AG04450 (cell line): ENCODE data around the gene CCDC24. TPM values are rescaled to one million over a fixed set of nuclear protein-coding genes. Genes with fewer than 3 reads are reported as not detected.

Source experiments
- CTCF ChIA-PET: fragments of 300-600, 350-600 bp; formaldehyde crosslinking; extraction: SDS; loops from one replicate; lab custom pipeline; 2022; ENCODE audit warnings: antibody characterized with exemption, inconsistent platforms; lab: Charles Lee
- POLR2A ChIA-PET: fragments of 350-600 bp; formaldehyde crosslinking; extraction: SDS; loops from one replicate; lab custom pipeline; 2021; ENCODE audit warnings: antibody characterized with exemption, inconsistent platforms; lab: Yijun Ruan, JAX
- DNase-seq: peaks from one replicate; pipeline ENCODE4 v3.0.0-alpha.2; 2011; ENCODE audit warnings: low read depth, low spot score
- H3K27ac ChIP-seq: one replicate; pipeline ENCODE4 v1.5.1; 2012; ENCODE audit warnings: low read depth, low read length, control low read depth
- H3K27me3 ChIP-seq: one replicate; pipeline ENCODE4 v1.6.0; 2012; ENCODE audit warnings: low read length; ENCODE audit not compliant: control insufficient read depth, insufficient read depth
- H3K4me3 ChIP-seq: 2 replicates; pipeline ENCODE4 v1.5.1; 2011; ENCODE audit warnings: mild to moderate bottlenecking, low read depth, low read length, control low read depth
- H3K9me3 ChIP-seq: 2 replicates; pipeline ENCODE4 v1.5.1; 2012; ENCODE audit warnings: low read length; ENCODE audit not compliant: control insufficient read depth, insufficient read depth
- polyA plus RNA-seq: library from polyadenylated mRNA; depleted of rRNA; stranded (reverse); fragments of >200 nt; gene quantifications from 2 replicates; pipeline ENCODE4 v1.2.3, GENCODE V29; 2011
- TF ChIP-seq, protein P1 (sequence below): IDR thresholded peaks from 2 replicates; pipeline ENCODE4 v1.5.1; 2011; ENCODE audit warnings: low read depth, low read length, control low read depth, inconsistent platforms

Gene CCDC24
- polyA plus RNA-seq, 1 experiment: 1.1 TPM

DNA sequence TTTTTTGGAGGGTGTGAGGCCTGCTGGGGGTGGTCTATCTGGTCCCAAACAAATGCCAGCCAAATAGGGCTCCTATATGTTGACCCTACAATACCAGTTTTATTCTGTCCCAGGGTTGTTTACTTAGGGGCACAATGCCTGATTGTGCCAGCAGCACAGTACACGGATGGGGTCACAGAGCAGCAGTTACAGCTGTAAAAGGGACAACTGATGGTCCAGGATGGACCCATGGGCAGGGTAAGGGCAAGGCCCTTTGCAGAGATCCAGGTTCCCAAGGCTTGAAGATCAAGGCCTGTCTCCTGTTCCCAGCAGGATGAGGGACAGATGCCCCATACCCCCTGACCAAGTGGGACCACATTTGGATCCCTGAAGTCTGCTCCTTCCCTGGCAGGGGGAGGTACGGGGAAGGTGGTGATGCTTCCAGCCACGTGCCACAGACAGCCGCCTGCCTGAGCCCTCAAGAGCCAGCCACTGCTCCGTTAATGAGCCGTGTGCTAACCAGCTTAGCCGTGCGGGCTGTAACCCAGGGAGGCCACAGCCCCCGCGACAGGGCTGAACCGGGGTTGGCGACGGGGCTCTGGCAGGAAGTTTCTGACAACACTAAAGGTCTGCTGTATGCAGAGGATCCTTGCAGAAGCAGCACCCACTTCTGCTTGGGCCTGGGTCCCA is 21.7 kb downstream of the CCDC24 start:
- TF ChIP-seq, protein P1, sequence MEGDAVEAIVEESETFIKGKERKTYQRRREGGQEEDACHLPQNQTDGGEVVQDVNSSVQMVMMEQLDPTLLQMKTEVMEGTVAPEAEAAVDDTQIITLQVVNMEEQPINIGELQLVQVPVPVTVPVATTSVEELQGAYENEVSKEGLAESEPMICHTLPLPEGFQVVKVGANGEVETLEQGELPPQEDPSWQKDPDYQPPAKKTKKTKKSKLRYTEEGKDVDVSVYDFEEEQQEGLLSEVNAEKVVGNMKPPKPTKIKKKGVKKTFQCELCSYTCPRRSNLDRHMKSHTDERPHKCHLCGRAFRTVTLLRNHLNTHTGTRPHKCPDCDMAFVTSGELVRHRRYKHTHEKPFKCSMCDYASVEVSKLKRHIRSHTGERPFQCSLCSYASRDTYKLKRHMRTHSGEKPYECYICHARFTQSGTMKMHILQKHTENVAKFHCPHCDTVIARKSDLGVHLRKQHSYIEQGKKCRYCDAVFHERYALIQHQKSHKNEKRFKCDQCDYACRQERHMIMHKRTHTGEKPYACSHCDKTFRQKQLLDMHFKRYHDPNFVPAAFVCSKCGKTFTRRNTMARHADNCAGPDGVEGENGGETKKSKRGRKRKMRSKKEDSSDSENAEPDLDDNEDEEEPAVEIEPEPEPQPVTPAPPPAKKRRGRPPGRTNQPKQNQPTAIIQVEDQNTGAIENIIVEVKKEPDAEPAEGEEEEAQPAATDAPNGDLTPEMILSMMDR: no peak
- POLR2A ChIA-PET: no interaction called here
- no peak overlapping the region for H3K4me3 ChIP-seq
- DNase-seq: no peak
- no peak overlapping the region for H3K27ac ChIP-seq
- H3K9me3 ChIP-seq: no peaks in the 10 kb centered on the region
- CTCF ChIA-PET: interaction anchor here (1.2 to 1.5 kb wide), 2 partner anchors 8 to 23 kb away, joined by 4 to 9 read pairs; no protein-coding TSS in a partner anchor
- H3K27me3 ChIP-seq: no peaks in the 10 kb centered on the region

DNA sequence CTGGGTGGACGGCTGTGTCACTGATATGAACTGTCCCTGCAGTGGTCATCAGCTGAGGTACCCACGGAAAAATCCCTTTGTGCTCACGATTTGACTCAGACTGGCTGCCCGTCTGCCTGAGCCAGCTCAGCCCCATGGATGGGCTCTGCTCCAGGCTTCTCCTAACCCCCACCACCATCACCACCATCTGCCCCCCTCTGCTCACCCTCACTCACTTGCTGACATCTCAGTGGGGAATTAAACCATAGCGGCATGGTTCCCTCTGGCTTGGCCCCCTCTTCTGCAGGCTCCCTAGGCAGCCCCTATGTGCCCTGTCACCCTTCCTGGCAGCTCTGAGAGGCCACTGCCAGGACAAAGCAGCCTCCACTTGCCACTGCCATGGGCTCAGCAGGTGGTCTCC is 22.6 kb downstream of the CCDC24 start:
- Histone ChIP-seq H3K4me3 (no peak overlapping the region), H3K27ac (no peak overlapping the region), H3K27me3 (no peaks in the 10 kb centered on the region), H3K9me3 (no peaks in the 10 kb centered on the region)
- CTCF ChIA-PET: interaction anchor here (1.2 to 2.0 kb wide), 4 partner anchors 9 to 34 kb away, joined by 3 to 9 read pairs (median 5); no protein-coding TSS in a partner anchor
- DNase-seq: no peak
- TF ChIP-seq, protein P1: no peak
- POLR2A ChIA-PET: no interaction called here

DNA sequence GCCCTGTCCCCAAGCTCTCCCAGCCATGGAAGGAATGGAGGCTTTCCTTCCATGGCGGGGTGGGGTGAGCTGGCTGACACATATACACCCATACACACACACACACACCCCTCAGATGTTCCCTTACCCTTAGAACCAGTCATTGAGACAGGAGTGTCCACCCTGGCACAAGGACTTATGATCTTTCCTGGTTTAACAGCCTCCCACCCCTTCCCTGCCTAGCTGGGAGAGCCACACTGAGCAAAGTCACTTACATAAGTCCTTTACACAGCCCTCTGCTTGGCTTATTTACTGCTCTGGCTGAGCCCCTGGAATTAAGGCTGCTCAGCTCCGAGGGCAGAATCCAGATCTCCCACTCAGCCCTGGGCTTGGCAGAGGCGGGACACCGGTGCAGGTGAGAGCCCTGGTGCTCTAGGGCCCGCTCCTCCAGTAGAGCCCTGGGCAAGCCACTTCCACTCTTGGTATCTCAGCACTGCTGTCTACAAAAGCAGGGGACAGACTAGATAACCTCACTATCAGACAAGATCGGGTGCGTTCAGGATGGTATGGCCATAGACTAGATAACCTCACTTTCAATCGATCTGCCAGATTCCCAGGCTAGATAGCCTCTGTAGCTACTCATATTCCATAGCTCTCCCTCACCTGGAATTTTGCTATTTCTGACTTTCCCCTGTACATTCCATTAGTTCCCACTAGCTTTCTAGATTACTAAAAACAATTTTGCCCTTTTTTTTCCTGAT is 23.1 kb downstream of the CCDC24 start:
- H3K9me3 ChIP-seq: no peaks in the 10 kb centered on the region; the same call in 1 of the 2 replicates
- H3K4me3 ChIP-seq: no peak overlapping the region
- no peak overlapping the region for H3K27ac ChIP-seq
- ChIA-PET CTCF (interaction anchor here (0.7 to 10.7 kb wide), 5 partner anchors 9 to 203 kb away, joined by 3 to 78 read pairs (median 6); no protein-coding TSS in a partner anchor), POLR2A (no interaction called here)
- H3K27me3 ChIP-seq: no peaks in the 10 kb centered on the region
- TF ChIP-seq, protein P1: no peak
- no peak for DNase-seq

DNA sequence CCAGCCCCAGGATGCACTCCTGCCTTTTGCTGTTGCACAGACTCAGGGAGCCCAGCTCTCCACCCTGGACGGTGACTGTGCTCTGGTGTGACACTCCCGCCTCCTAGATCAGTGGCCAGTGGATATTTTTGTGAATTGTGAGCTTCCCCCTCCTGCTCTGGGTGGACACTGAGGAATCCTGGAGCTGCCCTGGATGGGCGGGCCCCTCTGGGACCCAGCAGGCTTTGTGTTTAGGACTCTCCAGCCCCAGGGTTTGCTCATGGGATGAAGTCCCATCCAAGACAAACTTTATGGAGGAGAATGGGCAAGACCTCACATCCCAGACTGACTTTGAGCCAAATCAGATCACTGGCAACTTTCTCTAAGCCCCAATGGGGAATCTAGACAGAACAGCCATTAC is 23.8 kb downstream of the CCDC24 start:
- ChIA-PET POLR2A (no interaction called here), CTCF (interaction anchor here (0.7 to 10.7 kb wide), 4 partner anchors 9 to 202 kb away, joined by 3 to 78 read pairs (median 6); no protein-coding TSS in a partner anchor)
- Histone ChIP-seq H3K27ac (no peak overlapping the region), H3K27me3 (no peaks in the 10 kb centered on the region), H3K9me3 (no peaks in the 10 kb centered on the region; the same call in 1 of the 2 replicates), H3K4me3 (no peak overlapping the region)
- DNase-seq: no peak
- TF ChIP-seq, protein P1: no peak
